ENCODE measurements around the gene SNTG2. TPM values are rescaled to one million over a fixed set of nuclear protein-coding genes. Genes with fewer than 3 reads are reported as not detected.

The SNTG2 gene
- total and polyA plus RNA-seq, 5 experiments from 2014 or later, result 0.66 to 8.8 (median 1.2) TPM

GRCh38 chr2:1282552-1282951 lies 331.9 kb downstream of the SNTG2 start:
- ATAC-seq, result no peak

DNA sequence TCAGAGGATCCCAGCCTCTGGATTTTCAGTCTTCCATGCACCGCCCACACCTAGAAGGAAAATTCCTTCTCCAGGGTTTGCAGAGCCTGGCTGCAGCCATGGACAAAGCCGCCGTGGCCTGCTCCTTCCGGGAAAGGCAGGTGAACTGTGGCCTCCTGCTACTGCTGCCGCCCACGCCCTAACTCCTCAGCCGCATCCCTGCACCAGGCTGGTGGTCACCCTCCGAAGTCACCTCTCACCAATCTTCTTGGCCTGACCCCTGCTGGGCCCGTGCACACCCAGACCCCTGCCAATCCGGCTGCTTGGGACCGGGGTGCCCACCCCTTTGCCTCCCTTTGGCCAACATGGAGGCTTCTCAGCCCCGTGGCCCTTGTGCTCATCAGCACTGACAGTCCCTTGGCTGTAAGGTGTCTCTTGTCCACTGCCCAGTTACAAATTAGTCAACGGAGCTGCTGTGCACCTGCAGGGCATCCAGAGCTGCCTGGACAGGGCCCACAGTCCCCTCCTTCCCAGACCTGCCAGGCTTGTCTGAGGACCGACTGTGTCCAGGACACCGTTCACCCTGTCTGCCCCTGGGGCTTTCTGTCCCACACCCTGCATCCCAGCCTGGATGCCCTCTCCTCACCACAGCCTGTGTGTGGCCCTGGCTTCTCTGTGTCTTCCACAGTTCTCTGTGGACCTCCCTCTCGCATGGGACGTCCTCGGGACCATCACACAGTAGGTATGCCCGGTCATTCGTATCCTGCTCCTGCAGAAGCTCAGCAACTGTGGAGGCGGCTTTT lies 332.6 kb downstream of the SNTG2 start:
- Mint-ChIP-seq H3K27ac (no peak overlapping the region), H3K4me1 (peaks cover 0 to 7% (median 0%) of the 10 kb centered on the region in 4 donors), H3K27me3 (peaks cover 0 to 6% (median 0%) of the 10 kb centered on the region in 5 donors), H3K4me3 (no peak overlapping the region), H3K9me3 (peaks cover 0 to 2% (median 0%) of the 10 kb centered on the region in 9 donors), H3K36me3 (peaks cover 0 to 8% (median 5%) of the 10 kb centered on the region in 3 donors)
- DNase-seq (no peak), ATAC-seq (no peak)
- POLR2A ChIA-PET, result no interaction called here

More at GRCh38 chr2:1282552-1282951, 331.9 kb downstream of the SNTG2 start:
- Mint-ChIP-seq H3K27me3 (peaks cover 0 to 6% (median 0%) of the 10 kb centered on the region in 5 donors), H3K27ac (no peak overlapping the region), H3K4me3 (no peak overlapping the region), H3K36me3 (peaks cover 0 to 6% (median 5%) of the 10 kb centered on the region in 3 donors), H3K4me1 (peaks cover 0 to 7% (median 0%) of the 10 kb centered on the region in 4 donors), H3K9me3 (peaks cover 0 to 2% (median 0%) of the 10 kb centered on the region in 9 donors)
- DNase-seq, result no peak
- POLR2A ChIA-PET, result no interaction called here

- no peak for ATAC-seq
Measured at GRCh38 chr2:1283871-1284270, 333.2 kb downstream of the SNTG2 start.

GRCh38 chr2:1286929-1287328 lies 336.3 kb downstream of the SNTG2 start:
- H3K4me3 Mint-ChIP-seq, result no peak overlapping the region
- H3K4me1 Mint-ChIP-seq, result peaks cover 0 to 3% (median 0%) of the 10 kb centered on the region in 4 donors
- ATAC-seq (no peak), DNase-seq (no peak)
- POLR2A ChIA-PET, result no interaction called here
- H3K9me3 Mint-ChIP-seq, result peaks cover 0 to 2% (median 0%) of the 10 kb centered on the region in 9 donors
- H3K36me3 Mint-ChIP-seq, result peaks cover 0 to 9% (median 5%) of the 10 kb centered on the region in 3 donors
- H3K27ac Mint-ChIP-seq, result no peak overlapping the region
- no peaks in the 10 kb centered on the region for H3K27me3 Mint-ChIP-seq

More at GRCh38 chr2:1283871-1284270, 333.2 kb downstream of the SNTG2 start:
- H3K4me3 Mint-ChIP-seq, result no peak overlapping the region
- POLR2A ChIA-PET, result no interaction called here
- peaks cover 0 to 9% (median 5%) of the 10 kb centered on the region in 3 donors for H3K36me3 Mint-ChIP-seq
- no peak for DNase-seq
- no peaks in the 10 kb centered on the region for H3K9me3 Mint-ChIP-seq
- H3K27me3 Mint-ChIP-seq, result peaks cover 0 to 6% (median 0%) of the 10 kb centered on the region in 5 donors
- H3K27ac Mint-ChIP-seq, result no peak overlapping the region
- H3K4me1 Mint-ChIP-seq, result peaks cover 0 to 7% (median 0%) of the 10 kb centered on the region in 4 donors

GRCh38 chr2:1287427-1287826 lies 336.8 kb downstream of the SNTG2 start:
- Mint-ChIP-seq H3K27ac (no peak overlapping the region), H3K9me3 (peaks cover 0 to 7% (median 0%) of the 10 kb centered on the region in 9 donors), H3K4me1 (peaks cover 0 to 3% (median 0%) of the 10 kb centered on the region in 4 donors), H3K27me3 (no peaks in the 10 kb centered on the region), H3K36me3 (peaks cover 0 to 9% (median 5%) of the 10 kb centered on the region in 3 donors), H3K4me3 (no peak overlapping the region)
- POLR2A ChIA-PET, result no interaction called here
- ATAC-seq (no peak), DNase-seq (no peak)

- ATAC-seq (no peak), DNase-seq (no peak)
- Mint-ChIP-seq H3K27me3 (no peaks in the 10 kb centered on the region), H3K9me3 (peaks cover 0 to 11% (median 0%) of the 10 kb centered on the region in 9 donors), H3K36me3 (peaks cover 0 to 8% (median 5%) of the 10 kb centered on the region in 3 donors), H3K4me3 (no peak overlapping the region), H3K27ac (no peak overlapping the region), H3K4me1 (no peaks in the 10 kb centered on the region)
- POLR2A ChIA-PET, result no interaction called here
Measured at GRCh38 chr2:1294900-1295299, 344.3 kb downstream of the SNTG2 start.

GRCh38 chr2:1295740-1296139 lies 345.1 kb downstream of the SNTG2 start:
- H3K27me3 Mint-ChIP-seq, result no peaks in the 10 kb centered on the region
- POLR2A ChIA-PET, result no interaction called here
- no peak overlapping the region for H3K4me3 Mint-ChIP-seq
- no peak for ATAC-seq
- no peak overlapping the region for H3K27ac Mint-ChIP-seq
- H3K36me3 Mint-ChIP-seq, result peaks cover 0 to 8% (median 5%) of the 10 kb centered on the region in 3 donors
- no peaks in the 10 kb centered on the region for H3K4me1 Mint-ChIP-seq
- peaks cover 0 to 11% (median 0%) of the 10 kb centered on the region in 9 donors for H3K9me3 Mint-ChIP-seq
- no peak for DNase-seq

DNA sequence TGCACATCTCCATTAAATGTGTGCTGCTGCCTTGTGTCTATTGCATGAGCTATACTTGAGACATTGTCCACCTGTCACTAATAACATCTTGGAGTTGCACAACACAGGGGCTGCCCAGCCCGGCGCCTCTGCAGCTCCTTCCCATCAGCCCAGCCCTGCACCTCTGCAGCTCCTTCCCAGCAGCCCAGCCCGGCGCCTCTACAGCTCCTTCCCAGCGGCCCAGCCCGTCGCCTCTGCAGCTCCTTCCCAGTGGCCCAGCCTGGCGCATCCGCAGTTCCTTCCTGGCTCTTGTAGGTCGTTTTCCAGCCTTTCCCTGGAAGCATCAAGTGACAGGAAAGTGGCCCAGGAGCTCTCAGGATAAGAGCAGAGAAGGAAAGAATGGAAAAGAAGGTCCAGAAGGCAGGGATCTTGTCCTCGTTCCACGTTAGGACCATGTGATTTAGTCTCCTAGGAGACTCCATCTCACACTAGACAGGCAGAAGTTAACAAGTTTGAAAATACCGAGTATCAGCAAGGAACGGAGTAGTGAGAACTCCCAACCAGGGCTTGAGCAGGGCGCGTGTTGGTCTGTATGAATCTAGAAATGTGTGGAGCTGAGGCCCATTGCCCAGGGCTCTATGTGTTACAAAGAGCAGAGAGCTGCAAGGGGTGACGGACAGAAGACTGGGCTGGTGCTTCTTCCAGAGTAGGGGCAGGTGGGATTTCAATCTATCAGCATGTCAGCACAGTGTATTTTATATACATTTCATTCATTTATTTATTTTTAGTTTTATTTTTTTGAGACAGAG lies 346.9 kb downstream of the SNTG2 start:
- Mint-ChIP-seq H3K27ac (no peak overlapping the region), H3K4me3 (no peak overlapping the region), H3K36me3 (peaks cover 0 to 5% (median 5%) of the 10 kb centered on the region in 3 donors), H3K9me3 (peaks cover 0 to 4% (median 0%) of the 10 kb centered on the region in 9 donors), H3K27me3 (no peaks in the 10 kb centered on the region), H3K4me1 (peaks cover 0 to 1% (median under 1%) of the 10 kb centered on the region in 4 donors)
- POLR2A ChIA-PET, result no interaction called here
- no peak for DNase-seq
- ATAC-seq, result no peak

GRCh38 chr2:1299043-1299442 lies 348.4 kb downstream of the SNTG2 start:
- H3K36me3 Mint-ChIP-seq, result peaks cover 0 to 3% (median 0%) of the 10 kb centered on the region in 3 donors
- H3K4me3 Mint-ChIP-seq, result peak overlapping the region in 1 of 10 donors; percentile 23
- ATAC-seq, result no peak
- H3K9me3 Mint-ChIP-seq, result peaks cover 0 to 1% (median 0%) of the 10 kb centered on the region in 9 donors
- H3K4me1 Mint-ChIP-seq, result peaks cover 0 to 16% (median 2%) of the 10 kb centered on the region in 4 donors
- POLR2A ChIA-PET, result no interaction called here
- no peak for DNase-seq
- H3K27ac Mint-ChIP-seq, result no peak overlapping the region
- no peaks in the 10 kb centered on the region for H3K27me3 Mint-ChIP-seq

GRCh38 chr2:1300284-1300683 lies 349.6 kb downstream of the SNTG2 start:
- Mint-ChIP-seq H3K36me3 (peaks cover 0 to 2% (median 0%) of the 10 kb centered on the region in 3 donors), H3K27me3 (no peaks in the 10 kb centered on the region), H3K27ac (no peak overlapping the region), H3K9me3 (no peaks in the 10 kb centered on the region), H3K4me1 (peaks cover 0 to 17% (median 2%) of the 10 kb centered on the region in 4 donors), H3K4me3 (no peak overlapping the region)
- DNase-seq, result no peak
- no peak for ATAC-seq
- POLR2A ChIA-PET, result no interaction called here

DNA sequence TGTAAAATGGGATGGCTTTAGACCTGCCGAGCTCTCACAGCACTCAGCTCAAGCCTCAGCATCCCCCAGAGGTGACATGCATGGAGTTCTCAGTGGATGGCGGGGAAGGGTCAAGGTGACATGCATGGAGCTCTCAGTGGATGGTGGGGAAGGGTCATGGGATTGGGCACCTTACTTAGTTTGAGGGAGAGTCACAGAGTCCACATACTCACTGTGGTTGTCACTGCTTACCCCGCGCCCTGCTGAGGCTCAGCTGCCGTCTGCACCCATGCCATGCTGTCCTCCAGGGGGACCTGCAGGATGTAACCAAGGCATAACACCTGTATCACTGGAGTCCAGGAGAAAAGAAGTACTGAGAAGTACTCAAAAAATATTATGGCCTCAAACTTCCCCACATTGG lies 350.4 kb downstream of the SNTG2 start:
- POLR2A ChIA-PET, result no interaction called here
- ATAC-seq, result no peak
- peaks cover 0 to 2% (median 0%) of the 10 kb centered on the region in 3 donors for H3K36me3 Mint-ChIP-seq
- H3K27ac Mint-ChIP-seq, result no peak overlapping the region
- peaks cover 0 to 17% (median 2%) of the 10 kb centered on the region in 4 donors for H3K4me1 Mint-ChIP-seq
- no peak for DNase-seq
- no peaks in the 10 kb centered on the region for H3K9me3 Mint-ChIP-seq
- no peaks in the 10 kb centered on the region for H3K27me3 Mint-ChIP-seq
- no peak overlapping the region for H3K4me3 Mint-ChIP-seq

DNA sequence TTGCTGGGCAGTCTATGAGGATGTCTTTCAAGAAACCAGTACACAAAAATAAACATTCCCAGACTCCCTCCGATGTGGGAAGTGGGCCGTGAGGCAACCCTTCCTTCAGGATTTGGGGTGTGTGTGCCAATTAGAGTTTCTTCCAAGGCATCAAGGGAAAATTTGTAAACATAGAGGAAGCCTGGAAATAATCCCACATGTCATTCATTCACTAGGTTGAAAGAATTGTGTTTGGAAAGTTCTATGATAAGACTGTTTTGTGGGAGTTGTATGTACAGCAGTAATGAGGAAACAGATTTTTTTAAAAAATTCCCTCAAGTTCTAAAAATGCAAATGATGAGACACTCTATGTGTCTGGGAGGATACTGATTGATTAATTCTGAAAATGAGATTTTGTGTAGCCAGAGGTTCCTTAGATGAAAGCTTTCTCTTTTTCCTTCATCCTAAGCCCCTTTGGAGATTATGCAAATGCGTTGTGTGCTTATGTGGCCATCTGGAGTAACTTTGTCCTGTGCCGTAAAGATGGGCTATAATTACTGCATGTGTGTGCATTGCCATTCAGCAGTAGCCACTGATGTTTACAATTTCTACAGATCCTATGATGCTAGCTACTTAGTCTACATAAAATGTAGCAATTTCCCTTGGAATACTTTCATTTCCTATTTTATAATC lies 354.8 kb downstream of the SNTG2 start:
- DNase-seq, result no peak
- Mint-ChIP-seq H3K9me3 (no peaks in the 10 kb centered on the region), H3K36me3 (peaks cover 0 to 5% (median 2%) of the 10 kb centered on the region in 3 donors), H3K4me3 (no peak overlapping the region), H3K27me3 (peaks cover 0 to 6% (median 0%) of the 10 kb centered on the region in 5 donors), H3K27ac (no peak overlapping the region), H3K4me1 (peaks cover 0 to 17% (median 6%) of the 10 kb centered on the region in 4 donors)
- no peak for ATAC-seq
- POLR2A ChIA-PET, result no interaction called here
